GDM1 (cell line): Measurements from ENCODE around the gene ZNF19.
"Not testable (repeated sequence)": the region's sequence is repeated elsewhere in the genome, so short reads cannot be mapped to it uniquely, and the experiment has no call there.

Experiments used
- DNase-seq: peaks from one replicate; lab custom pipeline; 2025; lab: John Stamatoyannopoulos, UW

The ZNF19 gene

GRCh38 chr16:71489122-71489521 is at the start of gene ZNF19:
Gene ZNF19 (minus strand): TSS chr16:71489324. CDS start chr16:71482114, 7,210 bp downstream.
- DNase-seq, result no peak

- no peak for DNase-seq
Observed at GRCh38 chr16:71537643-71538042, 48.5 kb upstream of the ZNF19 start.

- no peak for DNase-seq
Observed at GRCh38 chr16:71536752-71537499, 47.8 kb upstream of the ZNF19 start.

GRCh38 chr16:71532366-71532765 is 43.2 kb upstream of the ZNF19 start:
- no peak for DNase-seq

GRCh38 chr16:71528863-71529262 is 39.7 kb upstream of the ZNF19 start:
- no peak for DNase-seq

- DNase-seq, result no peak
Observed at GRCh38 chr16:71528257-71528656, 39.1 kb upstream of the ZNF19 start.

- DNase-seq, result no peak
Observed at GRCh38 chr16:71526111-71526631, 37.0 kb upstream of the ZNF19 start, which contains the start of gene CHST4. Gene CHST4 (plus strand): TSS chr16:71526426. CDS start chr16:71536678, 10,252 bp downstream.

DNA sequence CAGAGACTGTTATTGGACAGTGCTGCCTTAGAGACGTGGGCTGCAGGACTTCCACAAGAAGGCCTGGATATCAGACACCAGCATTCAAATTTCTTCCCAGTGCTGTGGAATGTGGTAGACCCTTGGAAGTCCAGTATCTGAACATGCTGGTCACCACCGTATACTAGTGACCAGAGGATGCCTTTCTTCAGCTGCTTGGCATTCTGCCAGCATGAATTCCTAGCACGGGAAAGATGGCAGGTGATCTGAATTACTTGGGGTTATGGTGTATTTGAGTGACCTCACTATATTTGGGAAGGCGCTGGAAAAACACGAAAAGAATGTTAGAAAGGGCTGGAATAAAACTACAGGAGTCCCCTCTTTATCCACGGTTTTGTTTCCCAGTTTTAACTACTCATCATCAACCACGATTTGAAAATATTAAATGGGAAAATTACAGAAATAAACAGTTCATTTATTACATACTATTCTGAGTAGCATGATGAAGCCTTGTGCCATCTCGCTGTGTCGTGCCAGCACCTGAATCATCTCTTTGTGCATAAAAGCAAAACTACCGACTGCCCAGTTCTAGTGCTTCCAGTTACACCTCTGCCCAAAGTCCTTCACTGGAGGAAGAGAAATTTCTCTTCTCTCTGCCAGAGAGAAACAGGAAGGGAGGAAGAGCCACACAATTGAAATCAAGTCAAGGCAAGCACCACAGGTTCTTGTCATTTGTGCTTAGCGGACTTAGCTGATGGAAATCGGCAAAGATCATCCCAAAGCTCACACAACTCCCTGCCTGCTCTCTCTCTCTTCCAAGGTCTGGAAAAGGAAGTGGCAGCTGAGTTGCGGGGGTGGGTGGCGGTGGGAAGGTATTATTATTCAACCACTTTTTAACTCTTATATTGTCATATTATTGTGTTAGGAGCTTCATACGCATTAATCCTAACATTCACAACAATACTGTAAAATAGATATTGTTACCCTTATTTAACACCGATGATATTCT is 35.7 kb upstream of the ZNF19 start:
- DNase-seq, result no peak

DNA sequence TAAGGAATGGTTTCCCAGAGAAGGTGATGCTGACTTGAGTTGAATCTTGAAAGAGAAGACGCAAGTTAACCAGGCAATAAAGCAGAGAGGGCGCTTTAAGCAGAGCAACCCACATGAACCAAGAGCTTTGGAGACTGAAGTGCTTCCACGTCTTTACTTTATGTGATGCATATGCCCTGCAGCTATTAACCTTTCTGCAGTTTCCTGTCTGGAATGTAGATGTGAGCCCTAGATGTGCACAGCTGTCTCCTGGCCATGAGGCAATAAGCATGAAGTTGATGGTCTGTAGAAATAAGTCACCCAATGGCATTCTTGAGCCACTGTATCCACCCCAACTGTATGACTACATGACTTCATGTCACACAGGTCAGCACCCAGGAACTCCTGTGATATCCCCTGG is 31.4 kb upstream of the ZNF19 start:
- DNase-seq, result no peak

GRCh38 chr16:71515026-71515425 is 25.9 kb upstream of the ZNF19 start:
- DNase-seq, result no peak

DNA sequence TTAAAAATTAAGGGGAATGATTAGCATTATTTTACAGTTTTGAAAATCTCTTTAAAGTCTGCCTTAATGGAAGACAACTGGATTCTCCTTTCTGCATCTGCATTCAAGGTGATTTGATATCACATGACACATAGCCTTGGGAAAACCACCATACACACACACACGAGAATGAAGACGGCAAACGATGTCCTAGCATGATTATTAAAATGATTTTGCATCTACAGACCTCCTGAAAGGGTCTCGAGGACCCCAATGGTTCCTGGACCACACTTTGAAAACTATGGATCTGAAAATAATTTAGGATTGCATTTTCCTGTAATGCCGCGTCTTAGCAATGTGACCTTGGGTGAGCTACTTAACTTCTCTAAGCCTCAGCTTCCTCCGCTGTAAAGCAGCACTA is 25.4 kb upstream of the ZNF19 start:
- no peak for DNase-seq

DNA sequence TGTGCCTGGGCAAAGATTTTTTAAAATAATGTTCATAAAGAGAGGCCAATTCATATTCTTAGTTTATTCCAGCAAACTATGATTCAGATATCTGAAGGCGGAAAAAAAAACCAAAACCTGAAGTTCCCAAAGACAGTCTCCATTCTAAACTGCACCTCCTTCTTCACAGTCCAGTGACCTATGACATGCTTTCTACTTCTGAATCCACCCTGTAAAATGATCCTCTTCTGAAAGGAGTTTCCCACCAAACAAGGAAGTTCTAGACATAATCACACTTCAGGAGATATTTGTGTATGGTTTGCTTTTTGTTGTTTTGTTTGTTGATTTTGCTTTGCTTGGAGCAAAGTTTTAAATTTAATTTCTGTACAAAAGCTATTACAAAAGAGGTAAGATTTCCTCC is 24.2 kb upstream of the ZNF19 start:
- DNase-seq, result no peak

DNA sequence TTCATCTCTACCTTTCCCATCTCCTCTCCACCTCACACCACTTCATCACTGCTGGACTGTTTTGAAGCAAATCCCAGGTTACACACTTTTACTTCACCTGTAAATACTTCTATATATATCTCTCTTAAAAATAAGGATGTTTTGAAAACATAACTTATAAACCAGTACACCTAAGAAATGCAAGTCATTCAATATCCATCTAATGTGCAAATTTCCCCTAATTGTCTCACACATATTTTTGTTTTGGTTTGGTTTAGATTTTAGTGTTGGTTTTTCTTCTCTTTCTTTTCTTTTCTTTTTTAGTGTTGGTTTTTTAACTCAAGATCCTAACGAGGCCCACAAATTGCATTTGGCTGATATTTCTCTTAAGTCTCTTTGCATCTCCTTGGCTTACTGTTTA is 17.9 kb upstream of the ZNF19 start:
- DNase-seq, result no peak

- DNase-seq, result no peak
Observed at GRCh38 chr16:71504901-71505300, 15.8 kb upstream of the ZNF19 start.

DNA sequence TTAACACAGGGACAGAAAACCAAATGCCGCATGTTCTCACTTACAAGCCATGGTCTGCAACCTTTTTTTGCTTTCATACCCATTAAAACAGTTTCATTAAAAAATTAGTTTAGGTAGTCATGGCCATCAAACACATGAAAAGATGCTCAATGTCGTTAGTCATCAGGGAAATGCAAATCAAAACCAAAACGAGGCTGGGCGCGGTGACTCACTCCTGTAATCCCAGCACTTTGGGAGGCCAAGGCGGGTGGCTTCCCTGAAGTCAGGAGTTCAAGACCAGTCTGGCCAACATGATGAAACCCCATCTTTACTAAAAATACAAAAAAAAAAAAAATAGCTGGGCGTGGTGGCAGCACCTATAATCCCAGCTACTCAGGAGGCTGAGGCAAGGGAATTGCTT is 14.9 kb upstream of the ZNF19 start:
- not testable (repeated sequence) for DNase-seq

DNA sequence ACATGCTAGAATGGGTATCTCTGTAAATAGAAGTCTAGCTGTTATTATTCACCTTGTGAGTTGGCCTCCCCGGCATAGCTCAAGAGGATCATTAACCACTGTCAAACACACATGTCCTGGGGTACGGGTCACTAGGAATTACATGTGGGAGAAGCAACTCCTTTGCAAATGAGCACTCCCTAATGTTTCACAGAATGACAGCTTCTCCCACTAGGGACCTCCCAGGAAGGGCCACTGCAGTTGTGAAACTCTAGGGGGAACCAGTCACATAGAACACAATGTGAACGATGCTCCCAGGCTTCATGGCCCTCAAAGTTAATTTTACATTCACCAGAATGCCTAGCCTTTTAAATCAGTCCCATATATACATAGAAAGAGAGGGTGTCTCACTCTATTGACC is 12.4 kb upstream of the ZNF19 start:
- DNase-seq, result no peak

DNA sequence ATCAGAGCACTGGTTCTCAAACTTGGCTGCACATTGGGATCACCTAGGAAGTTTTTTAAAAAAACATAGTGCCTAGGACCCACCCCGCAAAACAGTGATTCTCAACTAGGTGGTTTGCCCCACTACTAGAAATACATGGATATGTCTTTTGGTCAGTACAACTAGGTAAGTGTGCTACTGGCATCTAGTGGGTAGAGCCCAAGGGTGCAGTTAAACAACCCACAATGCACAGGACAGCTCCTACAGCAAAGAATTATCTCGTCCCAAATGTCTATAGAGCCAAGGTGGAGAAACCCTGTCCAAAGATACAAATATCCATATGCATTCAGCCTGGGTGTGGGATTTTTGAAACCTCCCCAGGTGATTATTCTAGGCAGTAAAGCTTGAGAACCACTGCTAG is 11.8 kb upstream of the ZNF19 start:
- DNase-seq, result no peak

GRCh38 chr16:71499775-71500364 is 10.7 kb upstream of the ZNF19 start:
- peak; percentile 1 for DNase-seq

GRCh38 chr16:71498031-71498430 is 8.9 kb upstream of the ZNF19 start:
- DNase-seq, result no peak

- no peak for DNase-seq
Observed at GRCh38 chr16:71493213-71493612, 4.1 kb upstream of the ZNF19 start.

- DNase-seq, result no peak
Observed at GRCh38 chr16:71492786-71493185, 3.7 kb upstream of the ZNF19 start.

- no peak for DNase-seq
Observed at GRCh38 chr16:71491054-71491453, 1.9 kb upstream of the ZNF19 start.
